Stimulated activated CD4-positive, alpha-beta T cell treated with anti-CD3 and anti-CD28 coated beads, Interleukin-12 subunit alpha, Interleukin-12 subunit beta, amount 100 ng/mL, for 4 hours (primary cell): ENCODE data around the gene IGF2R.
"Not testable (repeated sequence)": the region's sequence is repeated elsewhere in the genome, so short reads cannot be mapped to it uniquely, and the experiment has no call there.

Experiments used
- DNase-seq: peaks from one replicate; pipeline ENCODE4 v3.0.0-alpha.2; 2020

Gene IGF2R

GRCh38 chr6:159952289-159953005 lies 16.4 kb upstream of the IGF2R start:
- no peak for DNase-seq

- DNase-seq: no peak
Measured at GRCh38 chr6:159953091-159953601, 15.7 kb upstream of the IGF2R start.

GRCh38 chr6:159955945-159956361 lies 12.9 kb upstream of the IGF2R start:
- DNase-seq: no peak

- DNase-seq: no peak
Measured at GRCh38 chr6:159957071-159957673, 11.7 kb upstream of the IGF2R start.

- no peak for DNase-seq
Measured at GRCh38 chr6:159959165-159959975, 9.5 kb upstream of the IGF2R start.

- no peak for DNase-seq
Measured at GRCh38 chr6:159959976-159960384, 8.9 kb upstream of the IGF2R start.

GRCh38 chr6:159960485-159960884 lies 8.4 kb upstream of the IGF2R start:
- no peak for DNase-seq

GRCh38 chr6:159961528-159961927 lies 7.4 kb upstream of the IGF2R start:
- DNase-seq: no peak

GRCh38 chr6:159963111-159963510 lies 5.8 kb upstream of the IGF2R start:
- DNase-seq: no peak

- no peak for DNase-seq
Measured at GRCh38 chr6:159964046-159964445, 4.8 kb upstream of the IGF2R start.

GRCh38 chr6:159966339-159966738 lies 2.5 kb upstream of the IGF2R start:
- DNase-seq: no peak

- no peak for DNase-seq
Measured at GRCh38 chr6:159966981-159967380, 1.9 kb upstream of the IGF2R start.

GRCh38 chr6:159967621-159968020 lies 1.3 kb upstream of the IGF2R start:
- not testable (repeated sequence) for DNase-seq

GRCh38 chr6:159969204-159969912 lies 476 bp downstream of the IGF2R start:
- DNase-seq: peak; percentile 38

GRCh38 chr6:159969921-159970320 lies 1.0 kb downstream of the IGF2R start:
- no peak for DNase-seq

- no peak for DNase-seq
Measured at GRCh38 chr6:159970659-159971063, 1.8 kb downstream of the IGF2R start.

- no peak for DNase-seq
Measured at GRCh38 chr6:159971341-159972178, 2.7 kb downstream of the IGF2R start.

GRCh38 chr6:159972506-159973268 lies 3.8 kb downstream of the IGF2R start:
- no peak for DNase-seq

GRCh38 chr6:159973406-159973805 lies 4.5 kb downstream of the IGF2R start:
- no peak for DNase-seq

- no peak for DNase-seq
Measured at GRCh38 chr6:159973951-159974350, 5.1 kb downstream of the IGF2R start.

- no peak for DNase-seq
Measured at GRCh38 chr6:159974932-159975331, 6.0 kb downstream of the IGF2R start.
